ENCODE results near the gene KCNG1.

KCNG1 gene

GRCh38 chr20:51036226-51036625 lies 13.3 kb upstream of the KCNG1 start:
- DNase-seq (ENCODE audit: low read depth, low spot score): no peak

GRCh38 chr20:51034988-51035656 lies 12.2 kb upstream of the KCNG1 start:
- no peak for DNase-seq (ENCODE audit: low read depth, low spot score)

GRCh38 chr20:51034476-51034875 lies 11.6 kb upstream of the KCNG1 start:
- no peak for DNase-seq (ENCODE audit: low read depth, low spot score)

DNA sequence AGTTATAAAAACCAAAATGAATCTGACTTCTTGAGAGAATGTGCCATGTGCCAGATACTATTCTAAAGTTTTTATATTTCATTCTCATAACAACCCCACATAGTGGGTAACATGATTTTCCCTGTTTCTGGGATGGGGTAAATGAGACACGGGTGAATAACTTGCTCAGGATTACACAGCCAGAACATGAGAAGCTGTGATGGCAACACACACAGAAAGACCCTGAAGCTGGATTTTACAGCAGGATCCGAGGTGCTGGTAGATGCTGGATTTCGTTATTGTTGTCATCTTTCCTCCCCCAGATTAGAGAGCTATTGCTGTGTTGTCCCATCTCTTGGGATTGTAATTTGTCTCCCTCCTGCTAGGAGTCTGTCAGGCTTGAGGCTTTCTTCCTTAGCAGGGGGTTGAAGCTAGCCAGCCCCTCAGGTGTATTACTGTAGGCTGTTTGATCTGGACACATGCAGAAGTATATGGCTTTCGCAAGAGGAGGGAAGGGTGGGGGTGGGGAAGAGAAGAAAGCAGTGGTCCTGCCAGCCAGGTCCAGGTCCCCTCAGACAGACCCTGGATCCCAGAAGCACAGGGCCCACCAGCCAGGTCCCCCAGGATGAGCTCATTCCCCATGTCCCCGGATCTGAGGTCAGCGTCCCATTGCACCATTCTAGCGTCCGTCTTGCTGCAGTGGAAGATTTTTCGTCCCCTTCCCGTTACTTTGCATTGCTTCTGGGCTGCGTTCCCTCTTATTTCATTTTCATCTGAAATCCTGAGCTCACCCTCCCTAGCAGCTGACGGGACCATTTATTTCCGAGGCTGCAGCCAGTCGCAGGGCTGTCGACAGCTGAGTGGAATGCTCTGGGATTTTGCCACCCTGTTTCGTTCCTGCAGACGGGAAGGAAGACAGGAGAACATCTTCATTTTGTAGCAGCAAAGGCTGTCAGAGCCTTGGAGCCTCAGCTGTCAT lies 7.3 kb upstream of the KCNG1 start:
- DNase-seq (ENCODE audit: low read depth, low spot score): no peak

DNA sequence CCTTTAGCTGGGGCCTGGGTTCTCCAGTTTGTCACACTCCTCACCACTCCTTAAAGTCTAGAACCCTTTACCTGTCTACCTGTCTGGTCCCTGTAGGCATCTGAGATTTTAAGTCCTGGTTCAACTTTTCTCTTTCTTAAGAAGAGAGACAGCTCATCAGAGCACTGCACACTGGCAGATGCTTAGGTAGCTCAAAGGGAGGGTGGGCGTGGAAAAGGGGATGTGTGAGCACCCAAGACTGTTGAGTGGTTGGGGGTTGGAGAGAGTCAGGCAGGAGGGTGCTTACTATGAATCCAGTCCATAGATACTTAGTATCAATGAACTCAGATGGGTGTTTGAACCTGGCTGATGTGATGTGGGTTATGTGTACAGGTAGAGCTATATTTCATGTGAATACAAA lies 6.6 kb upstream of the KCNG1 start:
- no peak for DNase-seq (ENCODE audit: low read depth, low spot score)

- DNase-seq (ENCODE audit: low read depth, low spot score): no peak
Measured at GRCh38 chr20:51028616-51029212, 5.8 kb upstream of the KCNG1 start.

DNA sequence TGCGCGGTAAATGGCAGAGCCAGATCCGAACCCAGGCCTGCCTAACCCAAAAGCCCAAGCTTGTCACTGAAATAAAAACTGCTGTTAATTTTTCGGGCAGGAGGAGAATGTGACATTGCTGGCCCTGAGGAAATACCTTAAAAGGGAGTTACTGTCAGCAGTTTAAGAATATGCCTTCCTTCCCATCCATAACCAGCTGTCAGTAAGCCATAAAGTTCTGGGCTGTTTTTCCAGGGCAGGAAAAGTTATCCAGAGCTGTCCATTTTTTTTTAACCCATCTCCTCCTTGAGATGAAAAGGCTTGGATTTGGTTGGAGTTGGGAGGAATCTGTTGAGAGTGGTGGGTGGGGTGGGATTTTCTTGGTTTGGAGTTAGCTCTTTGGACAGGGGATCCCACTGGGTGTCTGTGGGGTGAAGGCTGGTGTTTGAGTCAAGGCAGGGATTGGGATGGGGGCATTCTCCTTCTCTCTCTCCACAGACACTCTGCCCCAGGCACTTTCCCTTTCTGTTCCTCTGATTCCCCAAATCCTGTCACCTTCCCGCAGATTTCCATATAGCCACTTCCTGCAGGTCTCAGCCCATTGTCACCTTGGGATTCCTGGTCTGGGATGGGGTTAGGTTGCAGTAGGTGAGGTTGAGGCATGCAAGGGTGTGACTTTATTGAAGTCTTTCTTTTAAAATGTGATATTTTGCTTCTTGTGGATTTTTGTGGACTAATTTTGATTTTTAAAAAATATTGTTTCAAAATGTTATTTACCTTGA lies 4.3 kb upstream of the KCNG1 start:
- DNase-seq (ENCODE audit: low read depth, low spot score): no peak

DNA sequence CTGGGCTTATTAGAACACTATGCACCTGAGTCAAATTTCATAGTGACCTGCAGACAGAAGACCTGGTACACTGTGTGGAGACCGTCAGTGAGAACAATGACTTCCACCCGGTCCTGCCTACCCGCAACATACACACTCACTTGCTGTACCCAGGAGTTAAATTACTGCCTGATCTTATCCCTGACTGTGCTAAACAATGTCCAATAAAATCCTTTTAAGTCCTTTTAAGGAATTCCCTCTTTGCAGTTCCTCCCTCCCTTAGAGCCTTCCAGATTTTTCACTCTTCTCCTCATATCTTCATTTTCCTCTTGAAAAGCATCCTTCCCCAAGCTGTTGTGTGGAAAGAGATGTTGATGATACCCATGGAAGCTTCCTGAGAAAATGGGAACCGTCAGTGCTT lies 3.4 kb upstream of the KCNG1 start:
- no peak for DNase-seq (ENCODE audit: low read depth, low spot score)

- no peak for DNase-seq (ENCODE audit: low read depth, low spot score)
Measured at GRCh38 chr20:51024761-51025160, 1.9 kb upstream of the KCNG1 start.

GRCh38 chr20:51023617-51024155 lies 779 bp upstream of the KCNG1 start:
- no peak for DNase-seq (ENCODE audit: low read depth, low spot score)

- DNase-seq (ENCODE audit: low read depth, low spot score): no peak
Measured at GRCh38 chr20:51022227-51022802, 592 bp downstream of the KCNG1 start.

DNA sequence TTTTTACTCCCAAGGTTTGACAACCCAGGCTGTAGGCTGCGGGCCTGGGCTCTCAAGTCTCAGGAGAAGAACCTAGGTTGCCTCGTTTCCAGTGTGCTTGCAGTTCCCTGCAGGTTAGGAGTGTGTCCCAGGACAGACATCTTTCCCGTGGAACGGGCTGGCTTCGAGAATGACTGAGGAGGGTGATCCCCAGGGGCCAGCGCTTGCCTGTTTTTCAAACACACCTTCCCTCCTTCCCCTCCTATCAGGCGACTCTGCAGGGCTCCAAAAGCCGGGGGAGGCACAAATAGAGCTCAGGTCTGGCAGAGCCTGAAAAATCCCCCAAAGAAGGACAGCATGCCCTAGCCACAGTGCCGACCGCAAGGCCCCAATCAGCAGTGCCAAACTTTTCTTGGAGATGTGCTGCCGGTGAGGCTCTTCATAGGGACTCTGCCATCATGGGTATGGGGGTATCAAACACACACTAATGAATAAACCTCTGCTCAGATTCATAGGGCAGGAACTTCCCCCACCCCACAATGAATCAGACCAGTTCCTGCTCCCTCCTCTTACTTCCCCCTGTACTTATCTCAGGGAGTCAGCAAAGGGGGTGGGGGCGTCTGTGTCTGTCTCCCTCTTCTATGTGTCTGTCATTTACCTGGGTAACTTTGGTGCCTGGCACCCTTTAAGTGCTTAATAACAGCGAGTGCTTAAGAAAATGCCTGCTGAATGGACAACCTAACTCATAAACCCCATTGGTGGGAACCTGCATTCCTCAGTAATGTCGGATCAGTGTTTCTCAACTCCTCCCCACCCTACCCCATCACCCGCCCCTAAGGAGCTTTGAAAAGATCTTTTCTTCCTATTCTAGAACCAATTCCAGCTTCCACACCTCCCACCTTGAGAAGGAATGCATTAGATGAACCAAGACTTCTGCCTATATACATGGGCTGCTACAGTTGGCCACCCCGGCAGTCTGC lies 1.6 kb downstream of the KCNG1 start:
- DNase-seq (ENCODE audit: low read depth, low spot score): no peak

GRCh38 chr20:51020657-51021056 lies 2.2 kb downstream of the KCNG1 start:
- DNase-seq (ENCODE audit: low read depth, low spot score): no peak

DNA sequence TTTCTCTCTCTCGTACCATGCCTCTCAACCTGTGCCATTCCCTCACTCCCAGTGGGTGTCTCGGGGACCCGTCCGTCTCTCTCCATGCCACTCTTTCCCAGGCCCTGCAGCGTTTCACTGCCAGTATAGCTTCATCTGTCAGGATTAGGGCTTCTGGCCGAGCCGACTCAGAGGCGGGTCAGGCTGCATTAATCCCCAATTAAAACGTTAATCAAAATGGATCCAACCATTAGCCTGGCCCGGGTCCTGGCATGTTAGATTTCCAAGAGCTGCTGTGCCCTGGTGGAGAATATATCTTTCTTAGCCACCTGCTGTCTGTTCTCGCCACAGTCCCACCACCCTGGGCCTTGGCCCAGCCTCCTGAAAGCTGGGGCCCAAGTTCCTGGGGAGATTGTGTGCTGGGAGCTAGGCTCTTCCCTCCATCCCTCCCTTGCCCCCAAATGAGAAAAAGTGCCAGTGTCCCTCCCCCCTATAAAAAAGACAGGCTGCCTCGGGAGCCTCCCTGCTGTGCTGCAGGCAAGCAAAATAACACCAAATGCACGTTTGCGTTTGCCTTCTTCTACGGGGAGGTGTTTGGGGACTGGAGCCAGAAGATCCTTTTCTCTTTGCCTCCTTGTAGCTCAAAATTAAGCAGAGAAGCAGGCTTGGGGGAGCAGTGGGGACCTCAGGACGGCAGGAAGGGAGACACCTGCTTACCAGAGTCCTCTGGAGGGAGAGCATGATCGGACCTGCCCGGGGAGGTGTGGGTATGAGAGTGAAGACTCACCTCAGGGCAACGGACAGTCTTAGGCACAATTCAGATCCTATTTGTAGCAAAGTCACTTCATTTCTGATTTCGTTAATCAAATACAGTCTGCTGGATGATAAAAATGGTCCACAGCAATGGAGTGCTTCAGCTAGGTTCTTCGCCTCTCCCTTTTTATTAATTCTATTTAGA lies 3.0 kb downstream of the KCNG1 start:
- DNase-seq (ENCODE audit: low read depth, low spot score): no peak

- DNase-seq (ENCODE audit: low read depth, low spot score): no peak
Measured at GRCh38 chr20:51017251-51017650, 5.7 kb downstream of the KCNG1 start.

DNA sequence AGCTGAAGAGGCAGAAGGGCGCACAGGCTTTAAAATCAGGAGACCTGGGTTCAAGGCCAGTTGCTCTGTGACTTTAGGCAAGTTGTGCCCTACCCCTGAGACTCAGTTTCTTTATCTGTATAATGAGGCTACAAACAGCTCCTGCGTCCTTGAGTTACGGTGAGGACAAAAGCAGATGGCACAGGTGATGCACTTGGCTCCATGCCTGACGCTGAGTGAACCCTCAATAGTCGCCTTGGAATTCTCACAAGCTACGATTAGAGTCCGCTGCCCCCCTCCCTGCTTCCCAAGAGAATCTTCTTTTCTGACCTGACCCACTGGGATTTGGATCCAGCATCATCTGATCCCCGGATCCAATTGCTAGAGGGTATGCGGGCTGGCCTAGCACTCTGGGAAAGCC lies 6.4 kb downstream of the KCNG1 start:
- no peak for DNase-seq (ENCODE audit: low read depth, low spot score)

- no peak for DNase-seq (ENCODE audit: low read depth, low spot score)
Measured at GRCh38 chr20:51014797-51015722, 7.8 kb downstream of the KCNG1 start.

Measured in iPS DF 19.7 (cell line).